HepG2 (cell line): ENCODE data around the gene ZNF331. TPM values are rescaled to one million over a fixed set of nuclear protein-coding genes. Genes with fewer than 3 reads are reported as not detected.

ENCODE experiments used
- EHMT2 ChIP-seq: fragments of 200-600 bp; sonication (generic); IDR thresholded peaks from 2 replicates; pipeline ENCODE4 v1.7.0; 2017; ENCODE audit warnings: antibody characterized with exemption, low read depth, low read length, borderline replicate concordance
- ELF1 ChIP-seq: sonication (generic); formaldehyde crosslinking; IDR thresholded peaks from 2 replicates; pipeline ENCODE4 v1.4.0; 2020; ENCODE audit warnings: missing genetic modification reagents
- FOXC1 ChIP-seq: sonication (generic); formaldehyde crosslinking; IDR thresholded peaks from 2 replicates; pipeline ENCODE4 v1.8.0; 2022; ENCODE audit warnings: mild to moderate bottlenecking, missing genetic modification reagents, borderline replicate concordance
- GPBP1L1 ChIP-seq: sonication (generic); formaldehyde crosslinking; IDR thresholded peaks from 2 replicates; pipeline ENCODE4 v1.5.0; 2020; ENCODE audit warnings: mild to moderate bottlenecking, missing genetic modification reagents
- SATB2 ChIP-seq: sonication (generic); formaldehyde crosslinking; IDR thresholded peaks from 2 replicates; pipeline ENCODE4 v1.5.0; 2020; ENCODE audit warnings: missing genetic modification reagents
- SKI ChIP-seq: fragments of 450-650 bp; IDR thresholded peaks from one replicate; pipeline ENCODE4 v1.6.1; 2018; ENCODE audit warnings: mild to moderate bottlenecking; ENCODE audit not compliant: partially characterized antibody
- TOPORS ChIP-seq: sonication (generic); formaldehyde crosslinking; IDR thresholded peaks from 2 replicates; pipeline ENCODE4 v1.8.0; 2023; ENCODE audit warnings: mild to moderate bottlenecking, missing genetic modification reagents
- ZFP36L2 ChIP-seq: sonication (generic); formaldehyde crosslinking; IDR thresholded peaks from 2 replicates; pipeline ENCODE4 v1.4.0; 2020; ENCODE audit warnings: missing genetic modification reagents
- ZFP90 ChIP-seq: sonication (generic); formaldehyde crosslinking; IDR thresholded peaks from 2 replicates; pipeline ENCODE4 v1.8.0; 2022; ENCODE audit warnings: missing genetic modification reagents, mild to moderate bottlenecking, inconsistent platforms, borderline replicate concordance
- ZNF280D ChIP-seq: sonication (generic); formaldehyde crosslinking; IDR thresholded peaks from 2 replicates; pipeline ENCODE4 v1.5.1; 2020; ENCODE audit warnings: mild to moderate bottlenecking, missing genetic modification reagents
- ZNF550 ChIP-seq: sonication (generic); formaldehyde crosslinking; IDR thresholded peaks from 2 replicates; pipeline ENCODE4 v1.4.0; 2020; ENCODE audit warnings: mild to moderate bottlenecking, missing genetic modification reagents, borderline replicate concordance
- polyA plus RNA-seq, 8 experiments: library from polyadenylated mRNA; depleted of rRNA in 3 of 8; stranded (reverse) in 7 of 8; unstranded in 1 of 8; fragments of >200 nt; fragmentation: Illumina TruSeq in 4 of 8; extraction: Trizol in 4 of 8; gene quantifications; 2 replicates each; pipeline versions ENCODE4 v1.2.1 to v1.2.3, GENCODE V29; 2011 to 2016; ENCODE audit warnings: low read depth in 4 of 8, missing spikeins in 1 of 8, mixed read lengths in 1 of 8; ENCODE audit not compliant: insufficient read depth in 1 of 8
- total RNA-seq, 5 experiments: library from RNA; depleted of rRNA; stranded (reverse); fragments of >200 nt; fragmentation: Illumina TruSeq; extraction: Trizol; gene quantifications; 2 replicates each; pipeline ENCODE4 v1.2.3, GENCODE V29; 2016; ENCODE audit warnings: low read depth in 1 of 5
- TF ChIP-seq, protein P1 (sequence below): sonication (generic); formaldehyde crosslinking; IDR thresholded peaks from 2 replicates; pipeline ENCODE4 v1.8.0; 2022; ENCODE audit warnings: mild to moderate bottlenecking, missing genetic modification reagents
- TF ChIP-seq, protein P2 (sequence below): sonication (generic); formaldehyde crosslinking; IDR thresholded peaks from 2 replicates; pipeline ENCODE4 v1.4.0; 2020; ENCODE audit warnings: missing genetic modification reagents
- TF ChIP-seq, protein P3 (sequence below): sonication (generic); formaldehyde crosslinking; IDR thresholded peaks from 2 replicates; pipeline ENCODE4 v1.9.0; 2021; ENCODE audit warnings: missing genetic modification reagents, mild to moderate bottlenecking, borderline replicate concordance
- TF ChIP-seq, protein P4 (sequence below): sonication (generic); formaldehyde crosslinking; IDR thresholded peaks from 2 replicates; pipeline ENCODE4 v1.5.0; 2020; ENCODE audit warnings: missing genetic modification reagents

ZNF331 gene
- total and polyA plus RNA-seq, 2 of the 13 experiments (the other 11 are each of a cell fraction or from before 2014, with no cell fraction given): 8.2 to 13.3 TPM

GRCh38 chr19:53507523-53508442 is 30.2 kb upstream of the ZNF331 start (continued):
- TF ChIP-seq SKI (no peak), ZNF280D (CRISPR knock-in tag) (no peak; the same call in 1 of the 2 replicates), GPBP1L1 (CRISPR knock-in tag) (no peak), ZFP90 (no peak), EHMT2 (peak; percentile 94; the same call in 1 of the 2 replicates), ZFP36L2 (CRISPR knock-in tag) (no peak), SATB2 (no peak), ELF1 (CRISPR knock-in tag) (peak; percentile 47; the same call in 1 of the 2 replicates), FOXC1 (CRISPR knock-in tag) (no peak), TOPORS (CRISPR knock-in tag) (no peak), ZNF550 (CRISPR knock-in tag) (no peak)
- TF ChIP-seq, protein P1, sequence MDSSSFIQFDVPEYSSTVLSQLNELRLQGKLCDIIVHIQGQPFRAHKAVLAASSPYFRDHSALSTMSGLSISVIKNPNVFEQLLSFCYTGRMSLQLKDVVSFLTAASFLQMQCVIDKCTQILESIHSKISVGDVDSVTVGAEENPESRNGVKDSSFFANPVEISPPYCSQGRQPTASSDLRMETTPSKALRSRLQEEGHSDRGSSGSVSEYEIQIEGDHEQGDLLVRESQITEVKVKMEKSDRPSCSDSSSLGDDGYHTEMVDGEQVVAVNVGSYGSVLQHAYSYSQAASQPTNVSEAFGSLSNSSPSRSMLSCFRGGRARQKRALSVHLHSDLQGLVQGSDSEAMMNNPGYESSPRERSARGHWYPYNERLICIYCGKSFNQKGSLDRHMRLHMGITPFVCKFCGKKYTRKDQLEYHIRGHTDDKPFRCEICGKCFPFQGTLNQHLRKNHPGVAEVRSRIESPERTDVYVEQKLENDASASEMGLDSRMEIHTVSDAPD: peak; percentile 91
- TF ChIP-seq, protein P2, sequence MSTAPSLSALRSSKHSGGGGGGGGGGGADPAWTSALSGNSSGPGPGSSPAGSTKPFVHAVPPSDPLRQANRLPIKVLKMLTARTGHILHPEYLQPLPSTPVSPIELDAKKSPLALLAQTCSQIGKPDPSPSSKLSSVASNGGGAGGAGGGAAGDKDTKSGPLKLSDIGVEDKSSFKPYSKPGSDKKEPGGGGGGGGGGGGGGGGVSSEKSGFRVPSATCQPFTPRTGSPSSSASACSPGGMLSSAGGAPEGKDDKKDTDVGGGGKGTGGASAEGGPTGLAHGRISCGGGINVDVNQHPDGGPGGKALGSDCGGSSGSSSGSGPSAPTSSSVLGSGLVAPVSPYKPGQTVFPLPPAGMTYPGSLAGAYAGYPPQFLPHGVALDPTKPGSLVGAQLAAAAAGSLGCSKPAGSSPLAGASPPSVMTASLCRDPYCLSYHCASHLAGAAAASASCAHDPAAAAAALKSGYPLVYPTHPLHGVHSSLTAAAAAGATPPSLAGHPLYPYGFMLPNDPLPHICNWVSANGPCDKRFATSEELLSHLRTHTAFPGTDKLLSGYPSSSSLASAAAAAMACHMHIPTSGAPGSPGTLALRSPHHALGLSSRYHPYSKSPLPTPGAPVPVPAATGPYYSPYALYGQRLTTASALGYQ (CRISPR knock-in tag): 0 out of 2 replicates have a peak, but pooled peaks have one; percentile 30
- TF ChIP-seq, protein P3, sequence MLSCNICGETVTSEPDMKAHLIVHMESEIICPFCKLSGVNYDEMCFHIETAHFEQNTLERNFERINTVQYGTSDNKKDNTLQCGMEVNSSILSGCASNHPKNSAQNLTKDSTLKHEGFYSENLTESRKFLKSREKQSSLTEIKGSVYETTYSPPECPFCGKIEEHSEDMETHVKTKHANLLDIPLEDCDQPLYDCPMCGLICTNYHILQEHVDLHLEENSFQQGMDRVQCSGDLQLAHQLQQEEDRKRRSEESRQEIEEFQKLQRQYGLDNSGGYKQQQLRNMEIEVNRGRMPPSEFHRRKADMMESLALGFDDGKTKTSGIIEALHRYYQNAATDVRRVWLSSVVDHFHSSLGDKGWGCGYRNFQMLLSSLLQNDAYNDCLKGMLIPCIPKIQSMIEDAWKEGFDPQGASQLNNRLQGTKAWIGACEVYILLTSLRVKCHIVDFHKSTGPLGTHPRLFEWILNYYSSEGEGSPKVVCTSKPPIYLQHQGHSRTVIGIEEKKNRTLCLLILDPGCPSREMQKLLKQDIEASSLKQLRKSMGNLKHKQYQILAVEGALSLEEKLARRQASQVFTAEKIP: no peak
- TF ChIP-seq, protein P4, sequence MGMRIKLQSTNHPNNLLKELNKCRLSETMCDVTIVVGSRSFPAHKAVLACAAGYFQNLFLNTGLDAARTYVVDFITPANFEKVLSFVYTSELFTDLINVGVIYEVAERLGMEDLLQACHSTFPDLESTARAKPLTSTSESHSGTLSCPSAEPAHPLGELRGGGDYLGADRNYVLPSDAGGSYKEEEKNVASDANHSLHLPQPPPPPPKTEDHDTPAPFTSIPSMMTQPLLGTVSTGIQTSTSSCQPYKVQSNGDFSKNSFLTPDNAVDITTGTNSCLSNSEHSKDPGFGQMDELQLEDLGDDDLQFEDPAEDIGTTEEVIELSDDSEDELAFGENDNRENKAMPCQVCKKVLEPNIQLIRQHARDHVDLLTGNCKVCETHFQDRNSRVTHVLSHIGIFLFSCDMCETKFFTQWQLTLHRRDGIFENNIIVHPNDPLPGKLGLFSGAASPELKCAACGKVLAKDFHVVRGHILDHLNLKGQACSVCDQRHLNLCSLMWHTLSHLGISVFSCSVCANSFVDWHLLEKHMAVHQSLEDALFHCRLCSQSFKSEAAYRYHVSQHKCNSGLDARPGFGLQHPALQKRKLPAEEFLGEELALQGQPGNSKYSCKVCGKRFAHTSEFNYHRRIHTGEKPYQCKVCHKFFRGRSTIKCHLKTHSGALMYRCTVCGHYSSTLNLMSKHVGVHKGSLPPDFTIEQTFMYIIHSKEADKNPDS: no peak
